ENCODE data around the gene IGFBPL1.
A peak's percentile ranks its signal among the peaks of the same experiment; 100 is the strongest.

IGFBPL1 gene

GRCh38 chr9:38376021-38376670 lies 48.1 kb downstream of the IGFBPL1 start:
- DNase-seq = no peak

GRCh38 chr9:38375572-38375963 lies 48.7 kb downstream of the IGFBPL1 start:
- DNase-seq = no peak

GRCh38 chr9:38374847-38375571 lies 49.2 kb downstream of the IGFBPL1 start:
- DNase-seq = no peak

- DNase-seq = no peak
Observed at GRCh38 chr9:38373679-38374078, 50.6 kb downstream of the IGFBPL1 start.

GRCh38 chr9:38372762-38373619 lies 51.3 kb downstream of the IGFBPL1 start:
- no peak for DNase-seq

GRCh38 chr9:38371495-38371894 lies 52.8 kb downstream of the IGFBPL1 start:
- DNase-seq = peak; percentile 45

GRCh38 chr9:38370176-38370575 lies 54.1 kb downstream of the IGFBPL1 start:
- DNase-seq = peak; percentile 58

- no peak for DNase-seq
Observed at GRCh38 chr9:38368731-38369130, 55.5 kb downstream of the IGFBPL1 start.

- no peak for DNase-seq
Observed at GRCh38 chr9:38367898-38368297, 56.4 kb downstream of the IGFBPL1 start.

GRCh38 chr9:38363589-38363925 lies 60.7 kb downstream of the IGFBPL1 start:
- no peak for DNase-seq

- peak; percentile 84 for DNase-seq
Observed at GRCh38 chr9:38362852-38363588, 61.2 kb downstream of the IGFBPL1 start.

- no peak for DNase-seq
Observed at GRCh38 chr9:38361473-38361850, 62.8 kb downstream of the IGFBPL1 start.

GRCh38 chr9:38360839-38361472 lies 63.3 kb downstream of the IGFBPL1 start:
- no peak for DNase-seq

- DNase-seq = no peak
Observed at GRCh38 chr9:38359689-38360385, 64.4 kb downstream of the IGFBPL1 start.

GRCh38 chr9:38359297-38359653 lies 65.0 kb downstream of the IGFBPL1 start:
- DNase-seq = no peak

GRCh38 chr9:38358390-38359296 lies 65.6 kb downstream of the IGFBPL1 start:
- no peak for DNase-seq

- DNase-seq = no peak
Observed at GRCh38 chr9:38357350-38358114, 66.7 kb downstream of the IGFBPL1 start.

GRCh38 chr9:38356851-38357250 lies 67.4 kb downstream of the IGFBPL1 start:
- DNase-seq = no peak

All from NCI-H1694 (cell line).